Measurements from ENCODE around the gene TBC1D4.
"Not testable (repeated sequence)": the region's sequence is repeated elsewhere in the genome, so short reads cannot be mapped to it uniquely, and the experiment has no call there.

DNA sequence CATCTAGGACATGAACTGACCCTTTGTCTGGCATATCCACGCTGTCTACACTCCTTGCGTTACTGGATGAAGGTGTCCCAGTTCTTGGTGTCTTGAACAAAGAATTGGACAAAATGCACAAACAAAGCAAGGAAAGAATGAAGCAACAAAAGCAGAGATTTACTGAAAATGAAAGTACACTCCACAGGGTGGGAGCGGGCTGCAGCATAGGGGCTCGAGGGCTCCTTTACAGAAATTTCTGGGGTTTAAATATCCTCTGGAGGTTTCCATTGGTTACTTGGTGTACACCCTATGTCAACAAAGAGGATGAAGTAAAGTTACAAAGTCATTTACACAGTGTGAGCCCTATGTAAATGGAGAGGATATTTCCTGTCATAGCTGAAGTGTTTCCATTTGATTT is 208.3 kb downstream of the TBC1D4 start:
- not testable (repeated sequence) for TF ChIP-seq EZH2phosphoT487 (IDR thresholded peaks at IDR 0.05; ENCODE audit: insufficient read depth, low read depth); EZH2 (IDR thresholded peaks at IDR 0.05; ENCODE audit: insufficient read depth, poor library complexity, severe bottlenecking)

Data from GM23248 (cell line).